K562 (cell line): ENCODE data around the gene MRPL11. TPM values are rescaled to one million over a fixed set of nuclear protein-coding genes. Genes with fewer than 3 reads are reported as not detected.
"Not testable (repeated sequence)": the region's sequence is repeated elsewhere in the genome, so short reads cannot be mapped to it uniquely, and the experiment has no call there.

Experiments
- ATAC-seq: fragments of 200-7000 bp; cut with Tn5 transposase; 3 replicates; pipeline ENCODE4 v1.9.1; 2020; ENCODE audit warnings: moderate library complexity
- BruUV-seq: library from RNA; stranded (reverse); fragments of 400-500 nt; replicated peaks from 2 replicates; lab custom pipeline; 2021; lab: Mats Ljungman, UMichigan
- CTCF ChIA-PET: fragments of 300-600 bp; formaldehyde crosslinking; extraction: SDS; loops from one replicate; lab custom pipeline; 2021; ENCODE audit warnings: low intra/inter-chr PET ratio; lab: Yijun Ruan, JAX
- POLR2A ChIA-PET: fragments of 300-600, 350-650 bp; sonication (Branson Sonifier 250); formaldehyde crosslinking; extraction: SDS; loops from one replicate; lab custom pipeline; 2021; ENCODE audit warnings: antibody characterized with exemption, inconsistent platforms; lab: Yijun Ruan, JAX
- DNase-seq, 4 experiments: peaks; one replicate each; pipeline versions ENCODE4 v3.0.0 to v3.0.0-alpha.2; 2011 to 2018; ENCODE audit warnings: low spot score in 3 of 4, mixed read lengths in 3 of 4; ENCODE audit errors: extremely low read depth in 1 of 4
- FAIRE-seq: peaks from 2 replicates; lab custom pipeline; 2011; peaks lifted over from hg19 to GRCh38; lab: Jason Lieb, UNC
- H2AFZ ChIP-seq: 2 replicates; pipeline ENCODE4 v1.6.0; 2011; ENCODE audit warnings: low read depth, low read length, control low read depth, inconsistent platforms
- H3K27ac ChIP-seq: fragments of 200-600 bp; 3 replicates; pipeline ENCODE4 v1.8.0; 2011; ENCODE audit warnings: low read depth, mild to moderate bottlenecking, control low read depth, inconsistent platforms, low read length, moderate library complexity, mixed read lengths; ENCODE audit errors: extremely low read depth
- H3K27me3 ChIP-seq, 2 experiments: fragments of 300-600 bp in 1 of 2; 2 replicates in 1 of 2; 3 replicates in 1 of 2; pipeline versions ENCODE4 v1.6.0 to v1.8.0; 2011; ENCODE audit warnings: inconsistent platforms in 2 of 2, low read length in 2 of 2, mild to moderate bottlenecking in 1 of 2, mixed read lengths in 1 of 2, moderate library complexity in 1 of 2; ENCODE audit not compliant: control insufficient read depth in 2 of 2, insufficient read depth in 2 of 2
- H3K36me3 ChIP-seq: fragments of 300-600 bp; 3 replicates; pipeline ENCODE4 v1.8.0; 2011; ENCODE audit warnings: mild to moderate bottlenecking, low read length, inconsistent platforms; ENCODE audit not compliant: control insufficient read depth, insufficient read depth
- H3K4me1 ChIP-seq, 2 experiments: fragments of 200-600 bp in 1 of 2; replicated peaks in 1 of 2; 2 replicates in 1 of 2; 3 replicates in 1 of 2; pipeline versions ENCODE4 v1.5.1 to v1.8.0; 2011; ENCODE audit warnings: inconsistent platforms in 2 of 2, low read length in 2 of 2, mild to moderate bottlenecking in 1 of 2, mixed read lengths in 1 of 2, moderate library complexity in 1 of 2; ENCODE audit not compliant: control insufficient read depth in 2 of 2, insufficient read depth in 2 of 2
- H3K4me2 ChIP-seq: 2 replicates; pipeline ENCODE4 v1.6.1; 2011; ENCODE audit warnings: low read length, control low read depth, inconsistent platforms, mixed read lengths; ENCODE audit not compliant: insufficient read depth
- H3K4me3 ChIP-seq: fragments of 200-600 bp; sonication (generic), shearing (Covaris generic); 2 replicates; pipeline ENCODE4 v1.5.1; 2016; ENCODE audit warnings: control low read depth, inconsistent platforms
- H3K79me2 ChIP-seq: fragments of 200-600 bp; 3 replicates; pipeline ENCODE4 v1.8.0; 2011; ENCODE audit warnings: low read length, inconsistent platforms; ENCODE audit not compliant: control insufficient read depth, insufficient read depth
- H3K9ac ChIP-seq, 2 experiments: 2 replicates each; pipeline versions ENCODE4 v1.6.0 to v1.6.1; 2011; ENCODE audit warnings: low read depth in 2 of 2, low read length in 2 of 2, control low read depth in 1 of 2, inconsistent platforms in 1 of 2, mild to moderate bottlenecking in 1 of 2, mixed read lengths in 1 of 2; ENCODE audit not compliant: insufficient read depth in 1 of 2
- H3K9me1 ChIP-seq: one replicate; pipeline ENCODE4 v1.6.0; 2011; ENCODE audit warnings: inconsistent platforms, mild to moderate bottlenecking, low read length, moderate library complexity; ENCODE audit not compliant: control insufficient read depth, insufficient read depth
- H3K9me3 ChIP-seq: replicated peaks from 2 replicates; pipeline ENCODE4 v1.5.1; 2011; ENCODE audit warnings: low read depth, low read length, inconsistent platforms; ENCODE audit not compliant: control insufficient read depth, insufficient read depth
- H4K20me1 ChIP-seq: replicated peaks from 2 replicates; pipeline ENCODE4 v1.6.1; 2011; ENCODE audit warnings: low read length, inconsistent platforms, mixed read lengths; ENCODE audit not compliant: control insufficient read depth, insufficient read depth
- BCOR ChIP-seq: fragments of 450-650 bp; IDR thresholded peaks from 2 replicates; pipeline ENCODE4 v1.6.1; 2016
- ELF1 ChIP-seq: fragments of 200-800 bp; sonication (Bioruptor generic); IDR thresholded peaks from 2 replicates; pipeline ENCODE4 v1.6.1; 2016; ENCODE audit warnings: missing genetic modification characterization, missing compliant biosample characterization
- KDM1A ChIP-seq, 2 experiments: fragments of 450-650 bp; IDR thresholded peaks; 2 replicates each; pipeline ENCODE4 v1.6.1; 2016; ENCODE audit warnings: mild to moderate bottlenecking in 2 of 2
- KLF16 ChIP-seq: IDR thresholded peaks from 2 replicates; pipeline ENCODE4 v1.6.1; 2016; ENCODE audit warnings: antibody characterized with exemption
- ZBTB49 ChIP-seq: sonication (generic); formaldehyde crosslinking; IDR thresholded peaks from 2 replicates; pipeline ENCODE4 v1.8.0; 2022; ENCODE audit warnings: missing genetic modification reagents, mild to moderate bottlenecking, borderline replicate concordance
- ZNF146 ChIP-seq: IDR thresholded peaks from one replicate; pipeline ENCODE4 v1.6.1; 2018; ENCODE audit warnings: missing compliant biosample characterization; ENCODE audit not compliant: unreplicated experiment
- WGBS: fragments of 100-300 bp; shearing (Covaris generic); methylation state at CpG from one replicate; pipeline ENCODE4 v1.1.6; 2016; ENCODE audit warnings: low coverage, mixed read lengths; ENCODE audit not compliant: insufficient coverage; ENCODE audit errors: missing lambda C conversion rate; 5-methylcytosine and 5-hydroxymethylcytosine counted together
- in situ Hi-C: fragments of 300-500 bp; cut with MboI; formaldehyde crosslinking; loops from 4 replicates; pipeline ENCODE4 v1.15.0; 2018; ENCODE audit warnings: inconsistent platforms, mixed read lengths
- intact Hi-C: fragments of 100-400 bp; cut with micrococcal nuclease; formaldehyde crosslinking; loops from 2 replicates; pipeline ENCODE4 v1.14.2; 2022
- polyA plus RNA-seq, 8 experiments: library from polyadenylated mRNA; depleted of rRNA in 4 of 8; stranded (reverse) in 5 of 8; unstranded in 3 of 8; fragments of >200 nt; fragmentation: Nextera tagmentation in 2 of 8; fragmentation: Illumina TruSeq in 1 of 8; extraction: Ambion mirVana in 2 of 8; extraction: Trizol in 1 of 8; gene quantifications; 2 replicates each; pipeline versions ENCODE4 v1.2.1 to v1.2.3, GENCODE V29; 2011 to 2014; ENCODE audit warnings: inconsistent platforms in 1 of 8, missing spikeins in 1 of 8
- total RNA-seq, 7 experiments: library from RNA; depleted of rRNA in 6 of 7; stranded (reverse); fragments of >200 nt in 6 of 7; fragmentation: Illumina TruSeq in 2 of 7; extraction: Trizol in 2 of 7; gene quantifications; 2 replicates each; pipeline versions ENCODE4 v1.2.1 to v1.2.3, GENCODE V29; 2011 to 2021; ENCODE audit warnings: low replicate concordance in 1 of 7

The MRPL11 gene
- total and polyA plus RNA-seq, 9 of the 15 experiments (the other 6 are each of a cell fraction or from before 2014, with no cell fraction given) = 33.0 to 173 (median 91.9) TPM

- TF ChIP-seq ELF1 (tag) = no peak
- no peak for TF ChIP-seq KLF16
- no peak for TF ChIP-seq ZBTB49
These were observed 26.3 kb upstream of the MRPL11 start (continued) for GRCh38 chr11:66464916-66465315.

GRCh38 chr11:66464116-66464515 lies 25.5 kb upstream of the MRPL11 start:
- CTCF ChIA-PET, POLR2A ChIA-PET, FAIRE-seq: not testable (repeated sequence)

More at GRCh38 chr11:66464116-66464515, 25.5 kb upstream of the MRPL11 start:
- H3K4me3 ChIP-seq = not testable (repeated sequence)
- TF ChIP-seq ZNF146 (CRISPR knock-in tag) = peak; percentile 74
- peak in 1 of 2 experiments; percentile 18; a peak in 1 of 4 replicates for TF ChIP-seq KDM1A (IDR thresholded peaks at IDR 0.05)
- TF ChIP-seq BCOR = peak; percentile 48; the same call in 1 of the 2 replicates
- TF ChIP-seq, all 486 proteins: peak for 3; not testable (repeated sequence) for 483
- H3K4me1 ChIP-seq = peaks cover 0 to 19% of the 10 kb centered on the region in 2 experiments; a peak in 3 of 5 replicates
- H3K27ac ChIP-seq, BruUV-seq, intact Hi-C loops, H3K27me3 ChIP-seq, in situ Hi-C loops, ATAC-seq, H3K4me2 ChIP-seq, H3K9me3 ChIP-seq, H3K9ac ChIP-seq, H4K20me1 ChIP-seq, H3K9me1 ChIP-seq, H3K36me3 ChIP-seq, H3K79me2 ChIP-seq, H2AFZ ChIP-seq, DNase-seq: not testable (repeated sequence)
- WGBS = 31% methylated on average over 5 of the region's 5 CpGs
